Peyer's patch (tissue), 4 donors: ENCODE results near the gene SEMA3F. TPM values are rescaled to one million over a fixed set of nuclear protein-coding genes. Genes with fewer than 3 reads are reported as not detected.
A peak's percentile ranks its signal among the peaks of the same experiment; 100 is the strongest.

Experiments
- DNase-seq, 3 donors: peaks; one replicate each; pipeline ENCODE4 v3.0.0-alpha.2; 2017 to 2019
- H3K27ac ChIP-seq, 4 donors: fragments of 200-600 bp; sonication (generic); one replicate each; pipeline ENCODE4 v1.5.1; 2016 to 2019
- H3K27me3 ChIP-seq, 2 donors: fragments of 200-600 bp; sonication (generic); one replicate each; pipeline ENCODE4 v1.5.1; 2019
- H3K36me3 ChIP-seq, 3 donors: fragments of 200-600 bp; sonication (generic); one replicate each; pipeline ENCODE4 v1.5.1; 2016 to 2019
- H3K4me1 ChIP-seq, 4 donors: fragments of 200-600 bp; sonication (generic); one replicate each; pipeline ENCODE4 v1.5.1; 2016 to 2019
- H3K4me3 ChIP-seq, 4 donors: fragments of 200-600 bp; sonication (generic); 1 replicate in 3 of 4; 2 replicates in 1 of 4; pipeline ENCODE4 v1.5.1; 2016 to 2019; ENCODE audit warnings: mild to moderate bottlenecking in 1 of 4
- H3K9me3 ChIP-seq, 4 donors: fragments of 200-600 bp; sonication (generic); one replicate each; pipeline ENCODE4 v1.5.1; 2016 to 2019; ENCODE audit warnings: mild to moderate bottlenecking in 1 of 4
- POLR2A ChIP-seq, 2 donors: fragments of 450-650 bp; IDR thresholded peaks; one replicate each; pipeline ENCODE4 v1.5.1; 2017; ENCODE audit warnings: antibody characterized with exemption in 2 of 2, mild to moderate bottlenecking in 2 of 2, moderate library complexity in 2 of 2
- total RNA-seq, 4 donors: library from RNA; depleted of rRNA; stranded (reverse); fragments of >200 nt; gene quantifications; one replicate each; pipeline ENCODE4 v1.1.0, GENCODE V29; 2016
- TF ChIP-seq, protein P1 (sequence below), 6 experiments: fragments of 450-650 bp in 4 of 6; fragments of 200-600 bp in 2 of 6; sonication (generic) in 1 of 6; IDR thresholded peaks; one replicate each; pipeline ENCODE4 v1.5.1; 2017 to 2019; ENCODE audit warnings: antibody characterized with exemption in 6 of 6, mild to moderate bottlenecking in 3 of 6, moderate library complexity in 1 of 6

Gene SEMA3F
- total RNA-seq, 4 donors from 2014 or later, result 21.2 to 41.0 (median 23.2) TPM

DNA sequence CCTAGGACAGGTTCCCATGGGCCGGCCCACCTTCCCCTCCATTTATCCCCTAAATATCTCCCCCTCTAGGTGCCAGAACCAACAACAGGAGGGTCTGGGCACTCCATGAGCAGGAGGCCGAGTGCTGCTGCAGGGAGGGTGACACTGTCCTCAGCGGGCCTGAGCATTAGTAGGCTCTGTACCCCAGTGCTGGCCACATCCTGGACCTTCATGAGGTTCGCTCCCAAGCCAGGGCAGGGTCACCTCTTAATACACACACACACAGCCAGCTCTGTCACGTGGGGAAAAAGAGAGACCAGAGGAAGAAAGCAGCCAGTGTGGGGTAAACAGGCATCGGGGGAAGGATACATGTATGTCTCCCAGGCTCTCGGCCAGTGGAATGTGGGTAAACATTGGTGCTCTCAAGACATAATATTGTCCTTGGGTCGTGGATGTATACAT, 27.9 kb upstream of the SEMA3F start:
- no peaks in the 10 kb centered on the region for H3K9me3 ChIP-seq
- TF ChIP-seq POLR2A (IDR thresholded peaks at IDR 0.05), result no peak
- TF ChIP-seq, protein P1, sequence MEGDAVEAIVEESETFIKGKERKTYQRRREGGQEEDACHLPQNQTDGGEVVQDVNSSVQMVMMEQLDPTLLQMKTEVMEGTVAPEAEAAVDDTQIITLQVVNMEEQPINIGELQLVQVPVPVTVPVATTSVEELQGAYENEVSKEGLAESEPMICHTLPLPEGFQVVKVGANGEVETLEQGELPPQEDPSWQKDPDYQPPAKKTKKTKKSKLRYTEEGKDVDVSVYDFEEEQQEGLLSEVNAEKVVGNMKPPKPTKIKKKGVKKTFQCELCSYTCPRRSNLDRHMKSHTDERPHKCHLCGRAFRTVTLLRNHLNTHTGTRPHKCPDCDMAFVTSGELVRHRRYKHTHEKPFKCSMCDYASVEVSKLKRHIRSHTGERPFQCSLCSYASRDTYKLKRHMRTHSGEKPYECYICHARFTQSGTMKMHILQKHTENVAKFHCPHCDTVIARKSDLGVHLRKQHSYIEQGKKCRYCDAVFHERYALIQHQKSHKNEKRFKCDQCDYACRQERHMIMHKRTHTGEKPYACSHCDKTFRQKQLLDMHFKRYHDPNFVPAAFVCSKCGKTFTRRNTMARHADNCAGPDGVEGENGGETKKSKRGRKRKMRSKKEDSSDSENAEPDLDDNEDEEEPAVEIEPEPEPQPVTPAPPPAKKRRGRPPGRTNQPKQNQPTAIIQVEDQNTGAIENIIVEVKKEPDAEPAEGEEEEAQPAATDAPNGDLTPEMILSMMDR (IDR thresholded peaks at IDR 0.05), result no peak
- no peak for DNase-seq
- H3K4me1 ChIP-seq, result peaks cover 0 to 41% (median 2%) of the 10 kb centered on the region in 4 donors
- no peaks in the 10 kb centered on the region for H3K27me3 ChIP-seq
- peak overlapping the region in 3 of 4 donors; percentile 24 to 69 (median 45) for H3K27ac ChIP-seq
- no peak overlapping the region for H3K4me3 ChIP-seq
- H3K36me3 ChIP-seq, result no peaks in the 10 kb centered on the region

DNA sequence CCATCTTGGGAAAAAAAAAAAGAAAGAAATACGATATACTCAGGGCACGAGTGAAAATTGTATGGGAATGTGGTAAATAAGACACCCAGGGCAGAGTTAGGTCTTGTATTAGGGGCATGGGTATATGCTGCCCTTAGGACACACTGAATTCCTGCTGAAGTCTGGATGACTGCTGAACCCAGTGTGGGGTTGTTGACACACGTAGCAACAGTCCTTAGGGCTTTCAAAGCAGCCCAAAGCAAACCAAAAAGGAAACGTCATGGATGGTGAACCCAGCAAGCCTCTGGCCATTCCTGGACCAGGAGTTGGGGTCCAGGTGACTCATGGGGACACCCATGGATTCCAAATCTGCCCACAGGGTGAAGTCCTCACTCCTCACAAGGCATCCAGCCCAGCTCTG, 27.1 kb upstream of the SEMA3F start:
- no peak for TF ChIP-seq POLR2A (IDR thresholded peaks at IDR 0.05)
- TF ChIP-seq, protein P1 (IDR thresholded peaks at IDR 0.05), result no peak
- Histone ChIP-seq H3K27me3 (no peaks in the 10 kb centered on the region), H3K27ac (no peak overlapping the region), H3K9me3 (no peaks in the 10 kb centered on the region), H3K4me1 (peaks cover 0 to 39% (median 2%) of the 10 kb centered on the region in 4 donors), H3K4me3 (no peak overlapping the region), H3K36me3 (no peaks in the 10 kb centered on the region)
- no peak for DNase-seq

GRCh38 chr3:50130436-50130835, 24.7 kb upstream of the SEMA3F start:
- no peak overlapping the region for H3K27ac ChIP-seq
- no peak for TF ChIP-seq POLR2A (IDR thresholded peaks at IDR 0.05)
- TF ChIP-seq, protein P1 (IDR thresholded peaks at IDR 0.05), result no peak
- no peak for DNase-seq

GRCh38 chr3:50132421-50133282, 22.5 kb upstream of the SEMA3F start:
- no peaks in the 10 kb centered on the region for H3K4me1 ChIP-seq
- no peak for DNase-seq
- no peak overlapping the region for H3K4me3 ChIP-seq
- no peaks in the 10 kb centered on the region for H3K36me3 ChIP-seq
- no peak for TF ChIP-seq POLR2A (IDR thresholded peaks at IDR 0.05)
- TF ChIP-seq, protein P1 (IDR thresholded peaks at IDR 0.05), result no peak
- H3K9me3 ChIP-seq, result no peaks in the 10 kb centered on the region
- H3K27ac ChIP-seq, result no peak overlapping the region
- H3K27me3 ChIP-seq, result no peaks in the 10 kb centered on the region

More at GRCh38 chr3:50130436-50130835, 24.7 kb upstream of the SEMA3F start:
- no peaks in the 10 kb centered on the region for H3K9me3 ChIP-seq
- H3K27me3 ChIP-seq, result no peaks in the 10 kb centered on the region
- H3K4me1 ChIP-seq, result peaks cover 0 to 20% (median 2%) of the 10 kb centered on the region in 4 donors
- no peaks in the 10 kb centered on the region for H3K36me3 ChIP-seq
- no peak overlapping the region for H3K4me3 ChIP-seq

GRCh38 chr3:50133283-50133615, 21.9 kb upstream of the SEMA3F start:
- no peak overlapping the region for H3K4me3 ChIP-seq
- H3K4me1 ChIP-seq, result no peaks in the 10 kb centered on the region
- DNase-seq, result no peak
- no peaks in the 10 kb centered on the region for H3K9me3 ChIP-seq
- TF ChIP-seq POLR2A (IDR thresholded peaks at IDR 0.05), result no peak
- TF ChIP-seq, protein P1 (IDR thresholded peaks at IDR 0.05), result no peak
- H3K27me3 ChIP-seq, result no peaks in the 10 kb centered on the region
- H3K27ac ChIP-seq, result no peak overlapping the region
- H3K36me3 ChIP-seq, result no peaks in the 10 kb centered on the region
